ENCODE results near the gene KRTAP12-4. TPM values are rescaled to one million over a fixed set of nuclear protein-coding genes. Genes with fewer than 3 reads are reported as not detected.
"Not testable (repeated sequence)": the region's sequence is repeated elsewhere in the genome, so short reads cannot be mapped to it uniquely, and the experiment has no call there.

KRTAP12-4 gene
- total RNA-seq, 1 donor from 2014 or later: not detected

- H3K4me3 Mint-ChIP-seq (ENCODE audit: unreplicated experiment): no peak within 1 kb of the TSS
- H3K27me3 Mint-ChIP-seq (ENCODE audit: low read depth): peaks cover 35% of the 10 kb centered on the region
- no peaks in the 10 kb centered on the region for H3K4me1 Mint-ChIP-seq (ENCODE audit: low read depth)
- peaks cover 2% of the 10 kb centered on the region for H3K36me3 Mint-ChIP-seq (ENCODE audit: low read depth)
- no peak for TF ChIP-seq CTCF (IDR thresholded peaks at IDR 0.05)
- peaks cover 20% of the 10 kb centered on the region for H3K9me3 Mint-ChIP-seq (ENCODE audit: low read depth)
- no peak within 1 kb of the TSS for H3K27ac Mint-ChIP-seq (ENCODE audit: unreplicated experiment)
- DNase-seq (ENCODE audit: low spot score): peak; percentile 69
Measured at GRCh38 chr21:44612029-44612486, 42.4 kb downstream of the KRTAP12-4 start, which contains the start of gene KRTAP10-8. Gene KRTAP10-8 (plus strand): TSS chr21:44612079. CDS start chr21:44612101, 22 bp downstream.

GRCh38 chr21:44611551-44611950 is 42.9 kb downstream of the KRTAP12-4 start:
- Mint-ChIP-seq H3K4me1 (ENCODE audit: low read depth) (no peaks in the 10 kb centered on the region), H3K27ac (ENCODE audit: unreplicated experiment) (no peak overlapping the region), H3K4me3 (ENCODE audit: unreplicated experiment) (no peak overlapping the region), H3K27me3 (ENCODE audit: low read depth) (peaks cover 31% of the 10 kb centered on the region), H3K9me3 (ENCODE audit: low read depth) (peaks cover 20% of the 10 kb centered on the region), H3K36me3 (ENCODE audit: low read depth) (peaks cover 2% of the 10 kb centered on the region)
- DNase-seq (ENCODE audit: low spot score): no peak
- no peak for TF ChIP-seq CTCF (IDR thresholded peaks at IDR 0.05)

GRCh38 chr21:44610157-44610843 is 44.2 kb downstream of the KRTAP12-4 start:
- H3K4me1 Mint-ChIP-seq (ENCODE audit: low read depth); H3K4me3 Mint-ChIP-seq (ENCODE audit: unreplicated experiment); H3K36me3 Mint-ChIP-seq (ENCODE audit: low read depth); H3K27ac Mint-ChIP-seq (ENCODE audit: unreplicated experiment); DNase-seq (ENCODE audit: low spot score): not testable (repeated sequence)
- Mint-ChIP-seq H3K27me3 (ENCODE audit: low read depth) (peaks cover 32% of the 10 kb centered on the region), H3K9me3 (ENCODE audit: low read depth) (peaks cover 20% of the 10 kb centered on the region)

GRCh38 chr21:44609193-44609592 is 45.3 kb downstream of the KRTAP12-4 start:
- H3K36me3 Mint-ChIP-seq (ENCODE audit: low read depth): peaks cover 5% of the 10 kb centered on the region
- H3K9me3 Mint-ChIP-seq (ENCODE audit: low read depth): peaks cover 26% of the 10 kb centered on the region
- no peak overlapping the region for H3K27ac Mint-ChIP-seq (ENCODE audit: unreplicated experiment)
- TF ChIP-seq CTCF (IDR thresholded peaks at IDR 0.05): no peak
- no peak for DNase-seq (ENCODE audit: low spot score)
- no peaks in the 10 kb centered on the region for H3K4me1 Mint-ChIP-seq (ENCODE audit: low read depth)
- no peak overlapping the region for H3K4me3 Mint-ChIP-seq (ENCODE audit: unreplicated experiment)
- peaks cover 37% of the 10 kb centered on the region for H3K27me3 Mint-ChIP-seq (ENCODE audit: low read depth)

GRCh38 chr21:44606495-44606894 is 48.0 kb downstream of the KRTAP12-4 start:
- peaks cover 28% of the 10 kb centered on the region for H3K9me3 Mint-ChIP-seq (ENCODE audit: low read depth)
- H3K4me1 Mint-ChIP-seq (ENCODE audit: low read depth): no peaks in the 10 kb centered on the region
- DNase-seq (ENCODE audit: low spot score): no peak
- H3K4me3 Mint-ChIP-seq (ENCODE audit: unreplicated experiment): no peak overlapping the region
- H3K27me3 Mint-ChIP-seq (ENCODE audit: low read depth): peaks cover 45% of the 10 kb centered on the region
- no peak for TF ChIP-seq CTCF (IDR thresholded peaks at IDR 0.05)
- H3K27ac Mint-ChIP-seq (ENCODE audit: unreplicated experiment): no peak overlapping the region
- H3K36me3 Mint-ChIP-seq (ENCODE audit: low read depth): peaks cover 5% of the 10 kb centered on the region

Other genes starting within 250 kb of the KRTAP12-4 start
- 3.3 to 8.0 TPM (median 7.4 TPM) in 3 replicates for gene LRRC3, start 199.1 kb downstream of the KRTAP12-4 start, total RNA-seq
- not detected in 3 replicates for gene KRTAP10-1, start 114.5 kb downstream of the KRTAP12-4 start, total RNA-seq
- not detected in 3 replicates for gene KRTAP10-2, start 103.2 kb downstream of the KRTAP12-4 start, total RNA-seq
- not detected in 3 replicates for gene KRTAP10-3, start 95.9 kb downstream of the KRTAP12-4 start, total RNA-seq
- not detected in 3 replicates for gene KRTAP10-4, start 80.9 kb downstream of the KRTAP12-4 start, total RNA-seq
- not detected in 3 replicates for gene KRTAP10-5, start 74.1 kb downstream of the KRTAP12-4 start, total RNA-seq
- not detected in 3 replicates for gene KRTAP10-6, start 62.2 kb downstream of the KRTAP12-4 start, total RNA-seq
- not detected in 3 replicates for gene KRTAP10-7, start 54.1 kb downstream of the KRTAP12-4 start, total RNA-seq
- not detected in 3 replicates for gene KRTAP10-8, start 42.6 kb downstream of the KRTAP12-4 start, total RNA-seq
- gene KRTAP10-9, start 27.6 kb downstream of the KRTAP12-4 start, total RNA-seq: not detected in 3 replicates
- gene KRTAP10-10, start 17.3 kb downstream of the KRTAP12-4 start, total RNA-seq: not detected in 3 replicates
- gene KRTAP10-11, start 8.2 kb downstream of the KRTAP12-4 start, total RNA-seq: not detected in 3 replicates
- not detected in 3 replicates for gene KRTAP12-3, start 3.3 kb upstream of the KRTAP12-4 start, total RNA-seq
- not detected in 3 replicates for gene KRTAP12-2, start 12.3 kb upstream of the KRTAP12-4 start, total RNA-seq
- gene KRTAP12-1, start 27.5 kb upstream of the KRTAP12-4 start, total RNA-seq: not detected in 3 replicates
- gene KRTAP10-12, start 42.5 kb upstream of the KRTAP12-4 start, total RNA-seq: not detected in 3 replicates
- gene TSPEAR, start 56.9 kb upstream of the KRTAP12-4 start, total RNA-seq: 0.15 to 0.38 TPM in 2 of 3 replicates, not detected in the other
- 48.5 to 75.5 TPM (median 54.8 TPM) in 3 replicates for gene UBE2G2, start 147.2 kb upstream of the KRTAP12-4 start, total RNA-seq
- 51.3 to 60.3 TPM (median 52.3 TPM) in 3 replicates for gene SUMO3, start 163.4 kb upstream of the KRTAP12-4 start, total RNA-seq
- 225 to 333 TPM (median 329 TPM) in 3 replicates for gene PTTG1IP, start 219.0 kb upstream of the KRTAP12-4 start, total RNA-seq